ENCODE results near the gene KEAP1. TPM values are rescaled to one million over a fixed set of nuclear protein-coding genes. Genes with fewer than 3 reads are reported as not detected.
A peak's percentile ranks its signal among the peaks of the same experiment; 100 is the strongest.

KEAP1 gene
- total and polyA plus RNA-seq, 9 of the 15 experiments (the other 6 are each of a cell fraction or from before 2014, with no cell fraction given) = 2.1 to 95.6 (median 64.3) TPM

DNA sequence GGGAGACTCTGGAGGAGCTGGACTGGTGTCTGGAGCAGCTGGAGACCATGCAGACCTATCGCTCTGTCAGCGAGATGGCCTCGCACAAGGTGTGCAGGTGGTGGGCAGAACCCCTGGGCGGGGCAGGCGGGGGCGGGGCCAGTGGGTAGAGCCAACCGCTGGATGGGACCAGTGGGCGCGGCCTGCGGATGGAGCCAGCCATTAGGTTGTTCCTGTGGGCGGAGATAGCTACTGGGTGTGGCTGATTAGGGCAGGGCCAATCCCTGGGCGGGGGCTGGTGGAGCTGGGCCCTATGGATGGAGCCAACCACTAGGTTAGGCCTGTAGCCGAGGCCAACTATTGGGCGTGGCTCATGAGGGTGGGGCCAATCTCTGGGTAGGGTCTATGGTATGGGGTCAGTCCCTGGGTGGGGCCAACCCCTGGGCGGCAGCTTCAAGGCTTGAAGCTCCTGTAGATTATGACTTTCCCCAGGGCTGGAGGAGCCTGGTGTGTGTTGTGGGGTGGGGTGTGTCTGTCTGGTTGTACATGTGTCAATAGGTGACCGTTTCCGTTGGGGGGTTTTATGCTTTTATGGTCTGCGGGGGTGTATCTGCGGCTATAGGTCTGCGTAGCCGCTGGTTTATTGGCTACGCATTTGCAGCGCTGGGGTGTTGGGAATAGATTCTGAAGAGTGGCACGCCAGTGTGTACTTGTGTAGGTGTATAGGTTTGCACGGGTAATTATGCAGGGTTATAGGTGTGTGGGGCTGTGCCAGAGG is 52.1 kb downstream of the KEAP1 start (continued):
- TF ChIP-seq MGA (IDR thresholded peaks at IDR 0.05) (0 out of 2 replicates have a peak, but pooled peaks have one; percentile 50), RBM14 (IDR thresholded peaks at IDR 0.05; ENCODE audit: borderline replicate concordance, insufficient read depth, low read depth, low read length) (no peak), ZBTB11 (CRISPR knock-in tag; IDR thresholded peaks at IDR 0.05) (0 out of 6 replicates have a peak, but pooled peaks of 1 of the 3 experiments have one; percentile 16), NRF1 (conservative IDR thresholded peaks at IDR 0.05 in 1 of 2, IDR thresholded peaks at IDR 0.05 in 1 of 2) (0 out of 4 replicates have a peak, but pooled peaks of 1 of the 2 experiments have one; percentile 10), MAZ (CRISPR knock-in tag; conservative IDR thresholded peaks at IDR 0.05 in 1 of 2, IDR thresholded peaks at IDR 0.05 in 1 of 2) (0 out of 4 replicates have a peak, but pooled peaks of 1 of the 2 experiments have one; percentile 20)
- TF ChIP-seq, protein P1, sequence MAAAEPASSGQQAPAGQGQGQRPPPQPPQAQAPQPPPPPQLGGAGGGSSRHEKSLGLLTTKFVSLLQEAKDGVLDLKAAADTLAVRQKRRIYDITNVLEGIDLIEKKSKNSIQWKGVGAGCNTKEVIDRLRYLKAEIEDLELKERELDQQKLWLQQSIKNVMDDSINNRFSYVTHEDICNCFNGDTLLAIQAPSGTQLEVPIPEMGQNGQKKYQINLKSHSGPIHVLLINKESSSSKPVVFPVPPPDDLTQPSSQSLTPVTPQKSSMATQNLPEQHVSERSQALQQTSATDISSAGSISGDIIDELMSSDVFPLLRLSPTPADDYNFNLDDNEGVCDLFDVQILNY (CRISPR knock-in tag; IDR thresholded peaks at IDR 0.05) = 0 out of 2 replicates have a peak, but pooled peaks have one; percentile 50

Data from K562 (cell line).